SH-SY5Y (cell line): ENCODE results near the gene NDUFA11.

Source experiments
- GATA2 ChIP-seq: IDR thresholded peaks from 2 replicates; pipeline ENCODE4 v1.6.1; 2011; ENCODE audit warnings: mild to moderate bottlenecking, low read depth, low read length
- GATA3 ChIP-seq: IDR thresholded peaks from 2 replicates; pipeline ENCODE4 v1.6.1; 2011; ENCODE audit warnings: low read depth, mild to moderate bottlenecking, low read length, moderate library complexity

DNA sequence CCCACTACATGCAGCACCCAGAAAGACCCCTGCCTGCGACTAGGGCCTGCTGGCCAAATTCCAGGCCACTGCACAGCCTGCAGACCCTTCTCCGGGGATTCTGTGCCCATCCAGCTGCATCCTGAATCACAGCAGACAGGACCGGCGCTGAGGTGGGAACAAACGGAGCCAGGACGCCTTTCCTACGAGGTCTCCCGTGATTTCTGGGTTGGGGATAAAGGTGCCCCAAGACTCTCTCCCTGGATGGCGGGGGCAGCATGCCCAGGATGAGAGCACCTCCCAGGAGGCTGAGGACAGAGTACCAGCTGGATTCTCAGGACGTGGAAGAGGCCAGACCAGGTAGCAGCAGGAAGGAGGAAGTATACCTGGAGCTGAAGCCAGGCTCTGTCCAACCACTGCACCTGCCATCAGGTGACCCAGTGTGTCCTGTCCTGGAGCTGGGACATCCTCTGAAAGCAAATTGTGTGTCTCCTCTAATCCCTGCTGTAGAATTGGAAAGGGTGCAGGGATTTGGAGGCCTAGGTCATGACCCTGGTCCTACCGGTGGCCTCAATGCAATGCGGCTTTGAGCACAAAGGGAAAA, 29.9 kb downstream of the NDUFA11 start:
- TF ChIP-seq GATA2, result no peak
- no peak for TF ChIP-seq GATA3
